K562 (cell line): Measurements from ENCODE around the gene ANKS4B. TPM values are rescaled to one million over a fixed set of nuclear protein-coding genes. Genes with fewer than 3 reads are reported as not detected.
A peak's percentile ranks its signal among the peaks of the same experiment; 100 is the strongest.

Experiments used
- ATAC-seq: fragments of 200-7000 bp; cut with Tn5 transposase; 3 replicates; pipeline ENCODE4 v1.9.1; 2020; ENCODE audit warnings: moderate library complexity
- BruUV-seq: library from RNA; stranded (reverse); fragments of 400-500 nt; replicated peaks from 2 replicates; lab custom pipeline; 2021; lab: Mats Ljungman, UMichigan
- CTCF ChIA-PET: fragments of 300-600 bp; formaldehyde crosslinking; extraction: SDS; loops from one replicate; lab custom pipeline; 2021; ENCODE audit warnings: low intra/inter-chr PET ratio; lab: Yijun Ruan, JAX
- POLR2A ChIA-PET: fragments of 300-600, 350-650 bp; sonication (Branson Sonifier 250); formaldehyde crosslinking; extraction: SDS; loops from one replicate; lab custom pipeline; 2021; ENCODE audit warnings: antibody characterized with exemption, inconsistent platforms; lab: Yijun Ruan, JAX
- DNase-seq, 4 experiments: peaks; one replicate each; pipeline versions ENCODE4 v3.0.0 to v3.0.0-alpha.2; 2011 to 2018; ENCODE audit warnings: low spot score in 3 of 4, mixed read lengths in 3 of 4; ENCODE audit errors: extremely low read depth in 1 of 4
- FAIRE-seq: peaks from 2 replicates; lab custom pipeline; 2011; peaks lifted over from hg19 to GRCh38; lab: Jason Lieb, UNC
- H2AFZ ChIP-seq: 2 replicates; pipeline ENCODE4 v1.6.0; 2011; ENCODE audit warnings: low read depth, low read length, control low read depth, inconsistent platforms
- H3K27ac ChIP-seq: fragments of 200-600 bp; 3 replicates; pipeline ENCODE4 v1.8.0; 2011; ENCODE audit warnings: low read depth, mild to moderate bottlenecking, control low read depth, inconsistent platforms, low read length, moderate library complexity, mixed read lengths; ENCODE audit errors: extremely low read depth
- H3K27me3 ChIP-seq, 2 experiments: fragments of 300-600 bp in 1 of 2; 2 replicates in 1 of 2; 3 replicates in 1 of 2; pipeline versions ENCODE4 v1.6.0 to v1.8.0; 2011; ENCODE audit warnings: inconsistent platforms in 2 of 2, low read length in 2 of 2, mild to moderate bottlenecking in 1 of 2, mixed read lengths in 1 of 2, moderate library complexity in 1 of 2; ENCODE audit not compliant: control insufficient read depth in 2 of 2, insufficient read depth in 2 of 2
- H3K36me3 ChIP-seq: fragments of 300-600 bp; 3 replicates; pipeline ENCODE4 v1.8.0; 2011; ENCODE audit warnings: mild to moderate bottlenecking, low read length, inconsistent platforms; ENCODE audit not compliant: control insufficient read depth, insufficient read depth
- H3K4me1 ChIP-seq, 2 experiments: fragments of 200-600 bp in 1 of 2; replicated peaks in 1 of 2; 2 replicates in 1 of 2; 3 replicates in 1 of 2; pipeline versions ENCODE4 v1.5.1 to v1.8.0; 2011; ENCODE audit warnings: inconsistent platforms in 2 of 2, low read length in 2 of 2, mild to moderate bottlenecking in 1 of 2, mixed read lengths in 1 of 2, moderate library complexity in 1 of 2; ENCODE audit not compliant: control insufficient read depth in 2 of 2, insufficient read depth in 2 of 2
- H3K4me2 ChIP-seq: 2 replicates; pipeline ENCODE4 v1.6.1; 2011; ENCODE audit warnings: low read length, control low read depth, inconsistent platforms, mixed read lengths; ENCODE audit not compliant: insufficient read depth
- H3K4me3 ChIP-seq: fragments of 200-600 bp; sonication (generic), shearing (Covaris generic); 2 replicates; pipeline ENCODE4 v1.5.1; 2016; ENCODE audit warnings: control low read depth, inconsistent platforms
- H3K79me2 ChIP-seq: fragments of 200-600 bp; 3 replicates; pipeline ENCODE4 v1.8.0; 2011; ENCODE audit warnings: low read length, inconsistent platforms; ENCODE audit not compliant: control insufficient read depth, insufficient read depth
- H3K9ac ChIP-seq, 2 experiments: 2 replicates each; pipeline versions ENCODE4 v1.6.0 to v1.6.1; 2011; ENCODE audit warnings: low read depth in 2 of 2, low read length in 2 of 2, control low read depth in 1 of 2, inconsistent platforms in 1 of 2, mild to moderate bottlenecking in 1 of 2, mixed read lengths in 1 of 2; ENCODE audit not compliant: insufficient read depth in 1 of 2
- H3K9me1 ChIP-seq: one replicate; pipeline ENCODE4 v1.6.0; 2011; ENCODE audit warnings: inconsistent platforms, mild to moderate bottlenecking, low read length, moderate library complexity; ENCODE audit not compliant: control insufficient read depth, insufficient read depth
- H3K9me3 ChIP-seq: replicated peaks from 2 replicates; pipeline ENCODE4 v1.5.1; 2011; ENCODE audit warnings: low read depth, low read length, inconsistent platforms; ENCODE audit not compliant: control insufficient read depth, insufficient read depth
- H4K20me1 ChIP-seq: replicated peaks from 2 replicates; pipeline ENCODE4 v1.6.1; 2011; ENCODE audit warnings: low read length, inconsistent platforms, mixed read lengths; ENCODE audit not compliant: control insufficient read depth, insufficient read depth
- CAMTA2 ChIP-seq: fragments of 250-450 bp; sonication (Bioruptor Pico); conservative IDR thresholded peaks from 2 replicates; pipeline ENCODE4 v1.5.1; 2022
- CBFA2T3 ChIP-seq: fragments of 450-650 bp; IDR thresholded peaks from 2 replicates; pipeline ENCODE4 v1.6.1; 2017
- CBX1 ChIP-seq: sonication (generic); IDR thresholded peaks from 2 replicates; pipeline ENCODE4 v1.6.1; 2016; ENCODE audit warnings: antibody characterized with exemption, low read depth, mild to moderate bottlenecking
- CEBPG ChIP-seq, 3 experiments: fragments of 200-800 bp in 1 of 3; sonication (Bioruptor generic) in 1 of 3; sonication (generic) in 1 of 3; formaldehyde crosslinking in 1 of 3; IDR thresholded peaks in 2 of 3; conservative IDR thresholded peaks in 1 of 3; 2 replicates each; pipeline versions ENCODE4 v1.6.1 to v1.8.0; 2016 to 2022; ENCODE audit warnings: missing compliant biosample characterization in 2 of 3, missing genetic modification characterization in 2 of 3, mild to moderate bottlenecking in 1 of 3, missing genetic modification reagents in 1 of 3
- FOXA3 ChIP-seq, 2 experiments: fragments of 450-650 bp in 1 of 2; sonication (generic) in 1 of 2; formaldehyde crosslinking; IDR thresholded peaks in 1 of 2; conservative IDR thresholded peaks in 1 of 2; 2 replicates each; pipeline versions ENCODE4 v1.4.0 to v1.8.0; 2020 to 2022; ENCODE audit warnings: mild to moderate bottlenecking in 2 of 2, missing genetic modification reagents in 1 of 2
- MCM3 ChIP-seq: fragments of 450-650 bp; IDR thresholded peaks from 2 replicates; pipeline ENCODE4 v1.6.1; 2016
- NR4A1 ChIP-seq, 2 experiments: fragments of 250-450 bp in 1 of 2; fragments of 450-650 bp in 1 of 2; sonication (Bioruptor Pico) in 1 of 2; IDR thresholded peaks; 2 replicates each; pipeline versions ENCODE4 v1.4.0 to v1.6.1; 2016 to 2020; ENCODE audit warnings: mild to moderate bottlenecking in 2 of 2, missing compliant biosample characterization in 1 of 2, missing genetic modification characterization in 1 of 2, moderate library complexity in 1 of 2
- PTRF ChIP-seq: fragments of 450-650 bp; IDR thresholded peaks from 2 replicates; pipeline ENCODE4 v1.6.1; 2016; ENCODE audit warnings: mild to moderate bottlenecking, missing genetic modification characterization, missing compliant biosample characterization
- PTTG1 ChIP-seq: fragments of 450-650 bp; IDR thresholded peaks from 2 replicates; pipeline ENCODE4 v1.6.1; 2016; ENCODE audit warnings: low read depth, mild to moderate bottlenecking, missing genetic modification characterization, missing compliant biosample characterization
- SAFB2 ChIP-seq: fragments of 200-400 bp; formaldehyde crosslinking; IDR thresholded peaks from 2 replicates; pipeline ENCODE4 v1.6.1; 2018; ENCODE audit warnings: borderline replicate concordance, low read length, low read depth, moderate library complexity; ENCODE audit not compliant: severe bottlenecking
- SAP30 ChIP-seq: fragments of 200-600 bp; sonication (generic); IDR thresholded peaks from 2 replicates; pipeline ENCODE4 v1.6.1; 2012; ENCODE audit warnings: borderline replicate concordance, low read depth, mild to moderate bottlenecking, moderate library complexity, low read length, control low read depth, inconsistent platforms; ENCODE audit not compliant: insufficient read depth, poor library complexity, severe bottlenecking
- TAL1 ChIP-seq: fragments of 450-650 bp; IDR thresholded peaks from 2 replicates; pipeline ENCODE4 v1.6.1; 2016; ENCODE audit warnings: mild to moderate bottlenecking
- TCF3 ChIP-seq: sonication (generic); formaldehyde crosslinking; IDR thresholded peaks from 2 replicates; pipeline ENCODE4 v1.4.0; 2020; ENCODE audit warnings: mild to moderate bottlenecking, missing genetic modification reagents
- ZEB2 ChIP-seq: fragments of 450-650 bp; IDR thresholded peaks from 2 replicates; pipeline ENCODE4 v1.6.1; 2016
- ZNF507 ChIP-seq: conservative IDR thresholded peaks from 2 replicates; pipeline ENCODE4 v1.6.1; 2017; ENCODE audit warnings: missing genetic modification characterization, missing compliant biosample characterization
- WGBS: fragments of 100-300 bp; shearing (Covaris generic); methylation state at CpG from one replicate; pipeline ENCODE4 v1.1.6; 2016; ENCODE audit warnings: low coverage, mixed read lengths; ENCODE audit not compliant: insufficient coverage; ENCODE audit errors: missing lambda C conversion rate; 5-methylcytosine and 5-hydroxymethylcytosine counted together
- in situ Hi-C: fragments of 300-500 bp; cut with MboI; formaldehyde crosslinking; loops from 4 replicates; pipeline ENCODE4 v1.15.0; 2018; ENCODE audit warnings: inconsistent platforms, mixed read lengths
- intact Hi-C: fragments of 100-400 bp; cut with micrococcal nuclease; formaldehyde crosslinking; loops from 2 replicates; pipeline ENCODE4 v1.14.2; 2022
- polyA plus RNA-seq, 8 experiments: library from polyadenylated mRNA; depleted of rRNA in 4 of 8; stranded (reverse) in 5 of 8; unstranded in 3 of 8; fragments of >200 nt; fragmentation: Nextera tagmentation in 2 of 8; fragmentation: Illumina TruSeq in 1 of 8; extraction: Ambion mirVana in 2 of 8; extraction: Trizol in 1 of 8; gene quantifications; 2 replicates each; pipeline versions ENCODE4 v1.2.1 to v1.2.3, GENCODE V29; 2011 to 2014; ENCODE audit warnings: inconsistent platforms in 1 of 8, missing spikeins in 1 of 8
- total RNA-seq, 7 experiments: library from RNA; depleted of rRNA in 6 of 7; stranded (reverse); fragments of >200 nt in 6 of 7; fragmentation: Illumina TruSeq in 2 of 7; extraction: Trizol in 2 of 7; gene quantifications; 2 replicates each; pipeline versions ENCODE4 v1.2.1 to v1.2.3, GENCODE V29; 2011 to 2021; ENCODE audit warnings: low replicate concordance in 1 of 7
- TF ChIP-seq, protein P1 (sequence below): fragments of 450-650 bp; conservative IDR thresholded peaks from 2 replicates; pipeline ENCODE4 v1.6.1; 2016; ENCODE audit warnings: missing genetic modification characterization, low read depth, mild to moderate bottlenecking, control low read depth, missing compliant biosample characterization

ANKS4B gene
- total and polyA plus RNA-seq, 9 of the 15 experiments (the other 6 are each of a cell fraction or from before 2014, with no cell fraction given) = not detected

DNA sequence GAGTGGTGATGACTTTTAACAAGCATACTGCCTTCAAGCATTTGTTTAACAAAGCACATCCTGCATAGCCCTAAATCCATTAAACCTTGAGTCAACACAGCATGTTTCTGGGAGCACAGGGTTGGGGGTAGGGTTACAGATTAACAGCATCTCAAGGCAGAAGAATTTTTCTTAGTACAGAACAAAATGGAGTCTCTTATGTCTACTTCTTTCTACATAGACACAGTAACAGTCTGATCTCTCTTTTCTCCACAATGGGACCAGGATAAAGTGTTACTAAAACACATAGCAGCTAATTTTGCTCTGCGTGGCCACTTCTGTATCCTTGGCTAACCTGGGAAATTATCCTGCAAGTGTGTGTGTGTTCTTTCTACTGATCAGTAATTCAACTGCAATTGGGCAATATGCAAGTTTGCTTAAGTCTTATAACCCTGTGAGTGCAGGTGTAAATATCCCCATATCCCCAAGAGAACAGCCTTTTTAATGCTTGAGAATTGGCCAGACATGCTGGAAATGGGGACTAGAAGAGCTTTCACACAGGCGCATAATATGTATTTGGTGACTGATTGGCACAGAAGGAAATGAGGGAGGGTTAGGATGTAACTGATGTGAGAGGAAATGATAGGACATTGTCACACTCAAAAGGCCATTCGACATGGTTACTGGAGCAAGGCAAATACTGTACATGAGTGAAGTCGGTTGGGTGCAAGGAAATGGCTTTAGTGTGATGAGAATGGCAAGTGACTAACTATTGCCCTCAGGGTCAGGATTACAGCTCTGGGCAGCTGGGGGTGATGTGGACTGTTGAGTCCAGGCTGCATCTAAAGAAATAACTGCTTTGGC is 10.8 kb upstream of the ANKS4B start:
- in situ Hi-C loops (no loop called here), intact Hi-C loops (no loop called here)
- ChIA-PET CTCF (no interaction called here), POLR2A (no interaction called here)
- no peak for TF ChIP-seq ZEB2
- TF ChIP-seq CBX1 = no peak
- TF ChIP-seq ZNF507 (tag) = no peak
- TF ChIP-seq NR4A1 (CRISPR knock-in tag; IDR thresholded peaks at IDR 0.05) = no peak
- peak; percentile 71 for TF ChIP-seq NR4A1 (tag; IDR thresholded peaks at IDR 0.05)
- peak; percentile 60; the same call in 1 of the 2 replicates for TF ChIP-seq PTRF (tag)
- TF ChIP-seq PTTG1 (tag) = 0 out of 2 replicates have a peak, but pooled peaks have one; percentile 47
- TF ChIP-seq CBFA2T3 = peak; percentile 34; the same call in 1 of the 2 replicates
- no peak for TF ChIP-seq CEBPG (CRISPR knock-in tag; IDR thresholded peaks at IDR 0.05)
- 0 out of 4 replicates have a peak, but pooled peaks of 1 of the 2 experiments have one; percentile 10 for TF ChIP-seq CEBPG (tag; conservative IDR thresholded peaks at IDR 0.05 in 1 of 2, IDR thresholded peaks at IDR 0.05 in 1 of 2)
- no peak for TF ChIP-seq CAMTA2
- 0 out of 2 replicates have a peak, but pooled peaks have one; percentile 10 for TF ChIP-seq TCF3 (CRISPR knock-in tag)
- TF ChIP-seq, protein P1, sequence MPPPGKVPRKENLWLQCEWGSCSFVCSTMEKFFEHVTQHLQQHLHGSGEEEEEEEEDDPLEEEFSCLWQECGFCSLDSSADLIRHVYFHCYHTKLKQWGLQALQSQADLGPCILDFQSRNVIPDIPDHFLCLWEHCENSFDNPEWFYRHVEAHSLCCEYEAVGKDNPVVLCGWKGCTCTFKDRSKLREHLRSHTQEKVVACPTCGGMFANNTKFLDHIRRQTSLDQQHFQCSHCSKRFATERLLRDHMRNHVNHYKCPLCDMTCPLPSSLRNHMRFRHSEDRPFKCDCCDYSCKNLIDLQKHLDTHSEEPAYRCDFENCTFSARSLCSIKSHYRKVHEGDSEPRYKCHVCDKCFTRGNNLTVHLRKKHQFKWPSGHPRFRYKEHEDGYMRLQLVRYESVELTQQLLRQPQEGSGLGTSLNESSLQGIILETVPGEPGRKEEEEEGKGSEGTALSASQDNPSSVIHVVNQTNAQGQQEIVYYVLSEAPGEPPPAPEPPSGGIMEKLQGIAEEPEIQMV (tag) = 0 out of 2 replicates have a peak, but pooled peaks have one; percentile 55
- TF ChIP-seq TAL1 = peak; percentile 20; the same call in 1 of the 2 replicates
- TF ChIP-seq SAFB2 = no peak
- peak; percentile 65 to 94; a peak in 3 of 4 replicates for TF ChIP-seq FOXA3 (CRISPR knock-in tag; conservative IDR thresholded peaks at IDR 0.05 in 1 of 2, IDR thresholded peaks at IDR 0.05 in 1 of 2)
- TF ChIP-seq SAP30 = no peak
- TF ChIP-seq MCM3 = no peak
- Histone ChIP-seq H3K4me3 (no peak overlapping the region), H3K4me2 (no peak overlapping the region), H3K9ac (no peak overlapping the region), H3K79me2 (no peaks in the 10 kb centered on the region), H3K4me1 (0 out of 5 replicates have a peak, but pooled peaks cover 0 to 3% of the 10 kb centered on the region in 2 experiments), H3K27me3 (peaks cover 8 to 11% of the 10 kb centered on the region in 2 experiments), H2AFZ (no peak overlapping the region), H3K9me3 (no peaks in the 10 kb centered on the region), H3K27ac (no peak overlapping the region), H3K36me3 (no peaks in the 10 kb centered on the region), H3K9me1 (no peaks in the 10 kb centered on the region), H4K20me1 (no peaks in the 10 kb centered on the region)
- FAIRE-seq (no peak), DNase-seq (no peak), ATAC-seq (no peak)
- no TSS peak for BruUV-seq
- WGBS = 11% methylated on average over 4 of the region's 4 CpGs
